OCI-LY7 (cell line): ENCODE data around the gene HLA-DPA1.

Experiments
- EZH2phosphoT487 ChIP-seq: fragments of 200-600 bp; sonication (generic); IDR thresholded peaks from 2 replicates; pipeline ENCODE4 v1.6.1; 2018; ENCODE audit warnings: low read depth, borderline replicate concordance, mild to moderate bottlenecking, mixed run types, antibody characterized with exemption, low read length, moderate library complexity, mixed read lengths
- TF ChIP-seq, protein P1 (sequence below): fragments of 200-600 bp; sonication (generic); conservative IDR thresholded peaks from 2 replicates; pipeline ENCODE4 v1.5.1; 2014; ENCODE audit warnings: mild to moderate bottlenecking, antibody characterized with exemption, low read length, moderate library complexity, mixed read lengths

- TF ChIP-seq, protein P1, sequence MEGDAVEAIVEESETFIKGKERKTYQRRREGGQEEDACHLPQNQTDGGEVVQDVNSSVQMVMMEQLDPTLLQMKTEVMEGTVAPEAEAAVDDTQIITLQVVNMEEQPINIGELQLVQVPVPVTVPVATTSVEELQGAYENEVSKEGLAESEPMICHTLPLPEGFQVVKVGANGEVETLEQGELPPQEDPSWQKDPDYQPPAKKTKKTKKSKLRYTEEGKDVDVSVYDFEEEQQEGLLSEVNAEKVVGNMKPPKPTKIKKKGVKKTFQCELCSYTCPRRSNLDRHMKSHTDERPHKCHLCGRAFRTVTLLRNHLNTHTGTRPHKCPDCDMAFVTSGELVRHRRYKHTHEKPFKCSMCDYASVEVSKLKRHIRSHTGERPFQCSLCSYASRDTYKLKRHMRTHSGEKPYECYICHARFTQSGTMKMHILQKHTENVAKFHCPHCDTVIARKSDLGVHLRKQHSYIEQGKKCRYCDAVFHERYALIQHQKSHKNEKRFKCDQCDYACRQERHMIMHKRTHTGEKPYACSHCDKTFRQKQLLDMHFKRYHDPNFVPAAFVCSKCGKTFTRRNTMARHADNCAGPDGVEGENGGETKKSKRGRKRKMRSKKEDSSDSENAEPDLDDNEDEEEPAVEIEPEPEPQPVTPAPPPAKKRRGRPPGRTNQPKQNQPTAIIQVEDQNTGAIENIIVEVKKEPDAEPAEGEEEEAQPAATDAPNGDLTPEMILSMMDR: no peak
- no peak for TF ChIP-seq EZH2phosphoT487
Measured at GRCh38 chr6:33104887-33105286, 31.4 kb upstream of the HLA-DPA1 start.
